ENCODE data around the gene R3HDML. TPM values are rescaled to one million over a fixed set of nuclear protein-coding genes. Genes with fewer than 3 reads are reported as not detected.

The R3HDML gene
- total and polyA plus RNA-seq, 9 of the 15 experiments (the other 6 are each of a cell fraction or from before 2014, with no cell fraction given): not detected

DNA sequence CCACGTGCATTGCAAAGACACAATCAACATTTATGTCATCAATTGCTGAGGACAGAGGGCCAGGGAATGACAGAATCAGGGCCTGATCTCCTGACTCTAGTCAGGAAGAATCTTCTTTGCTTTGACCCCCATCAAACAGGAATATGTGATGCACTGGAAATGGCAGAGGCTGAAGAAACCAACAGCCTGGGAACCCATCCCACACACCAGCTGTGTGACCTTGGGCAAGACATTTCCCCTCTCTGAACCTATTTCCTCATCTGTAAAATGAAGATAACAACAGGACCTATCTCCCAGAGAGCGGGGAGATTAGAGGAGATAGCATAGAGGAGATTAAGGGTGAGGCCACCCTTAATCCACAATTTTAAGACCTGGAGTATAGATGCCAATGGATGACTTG is 20.2 kb downstream of the R3HDML start:
- in situ Hi-C loops (cut with MboI): no loop called here
- BruUV-seq (replicated peaks): no TSS peak
- POLR2A ChIA-PET: no interaction called here
- WGBS (ENCODE audit: insufficient coverage, low coverage, missing lambda C conversion rate): 0% methylated on average over 2 of the region's 2 CpGs
- Histone ChIP-seq H3K27me3 (ENCODE audit: control insufficient read depth in 2 of 2, insufficient read depth in 2 of 2, low read length in 2 of 2) (peaks cover 12 to 36% of the 10 kb centered on the region in 2 experiments), H3K9me1 (ENCODE audit: control insufficient read depth, insufficient read depth, low read length) (no peaks in the 10 kb centered on the region), H2AFZ (ENCODE audit: low read depth, low read length) (no peak overlapping the region), H3K4me1 (replicated peaks in 1 of 2; ENCODE audit: control insufficient read depth in 2 of 2, insufficient read depth in 2 of 2, low read length in 2 of 2) (peaks cover 0 to 9% of the 10 kb centered on the region in 2 experiments; a peak in 2 of 5 replicates), H3K9ac (ENCODE audit: insufficient read depth in 1 of 2, low read depth in 2 of 2, low read length in 2 of 2) (no peak overlapping the region), H3K4me3 (no peak overlapping the region), H3K9me3 (replicated peaks; ENCODE audit: control insufficient read depth, insufficient read depth, low read depth, low read length) (no peaks in the 10 kb centered on the region), H3K4me2 (ENCODE audit: insufficient read depth, low read length) (no peak overlapping the region), H4K20me1 (replicated peaks; ENCODE audit: control insufficient read depth, insufficient read depth, low read length) (no peaks in the 10 kb centered on the region; the same call in 1 of the 2 replicates), H3K36me3 (ENCODE audit: control insufficient read depth, insufficient read depth, low read length) (no peaks in the 10 kb centered on the region), H3K27ac (ENCODE audit: extremely low read depth, low read depth, low read length) (no peak overlapping the region), H3K79me2 (ENCODE audit: control insufficient read depth, insufficient read depth, low read length) (no peaks in the 10 kb centered on the region)
- intact Hi-C loops (cut with micrococcal nuclease): no loop called here
- no peak for ATAC-seq
- TF ChIP-seq ZFPM2 (CRISPR knock-in tag; IDR thresholded peaks at IDR 0.05) (no peak), ADNP (tag; IDR thresholded peaks at IDR 0.05) (no peak), FIP1L1 (IDR thresholded peaks at IDR 0.05; ENCODE audit: low read depth, low read length, poor library complexity, severe bottlenecking) (no peak), MLX (CRISPR knock-in tag; conservative IDR thresholded peaks at IDR 0.05) (no peak), GATA2 (CRISPR knock-in tag; IDR thresholded peaks at IDR 0.05) (no peak), CBFA2T3 (IDR thresholded peaks at IDR 0.05) (peak; percentile 21; the same call in 1 of the 2 replicates)
- FAIRE-seq: no peak
- DNase-seq (ENCODE audit: extremely low read depth in 1 of 4, low spot score in 3 of 4): no peak
- CTCF ChIA-PET (ENCODE audit: low intra/inter-chr PET ratio): no interaction called here

Measured in K562 (cell line).